ENCODE data around the gene HAP1. TPM values are rescaled to one million over a fixed set of nuclear protein-coding genes. Genes with fewer than 3 reads are reported as not detected.
"Not testable (repeated sequence)": the region's sequence is repeated elsewhere in the genome, so short reads cannot be mapped to it uniquely, and the experiment has no call there.

Gene HAP1
- polyA plus RNA-seq, 4 donors = 0.78 to 1.7 (median 1.4) TPM

GRCh38 chr17:41676058-41676419, 58.4 kb downstream of the HAP1 start:
- no peak for DNase-seq (ENCODE audit: low read depth in 4 of 4, low spot score in 2 of 4)

- not testable (repeated sequence) for DNase-seq (ENCODE audit: low read depth in 4 of 4, low spot score in 2 of 4)
Measured at GRCh38 chr17:41675157-41676057, 59.0 kb downstream of the HAP1 start.

Other genes starting within 250 kb of the HAP1 start
- gene KRT36, start 244.7 kb downstream of the HAP1 start, polyA plus RNA-seq (ENCODE audit: insufficient read length in 4 of 4) = not detected
- gene KRT13, start 229.0 kb downstream of the HAP1 start, polyA plus RNA-seq (ENCODE audit: insufficient read length in 4 of 4) = under 1 TPM; 0.31 to 0.93 (median 0.40) TPM
- gene KRT15, start 215.8 kb downstream of the HAP1 start, polyA plus RNA-seq (ENCODE audit: insufficient read length in 4 of 4) = 1 to 10 TPM in 2 of 4 donors, under 1 TPM in 2; 0.49 to 2.6 (median 1.2) TPM
- 100 to 1,000 TPM; 165 to 257 (median 212) TPM for gene KRT19, start 206.3 kb downstream of the HAP1 start, polyA plus RNA-seq (ENCODE audit: insufficient read length in 4 of 4)
- gene KRT9, start 162.6 kb downstream of the HAP1 start, polyA plus RNA-seq (ENCODE audit: insufficient read length in 4 of 4) = not detected
- under 1 TPM in 3 of 4 donors, not detected in 1; 0.16 to 0.70 (median 0.51) TPM for gene KRT14, start 147.7 kb downstream of the HAP1 start, polyA plus RNA-seq (ENCODE audit: insufficient read length in 4 of 4)
- not detected for gene KRT16, start 121.9 kb downstream of the HAP1 start, polyA plus RNA-seq (ENCODE audit: insufficient read length in 4 of 4)
- gene KRT17, start 110.1 kb downstream of the HAP1 start, polyA plus RNA-seq (ENCODE audit: insufficient read length in 4 of 4) = 1 to 10 TPM; 1.5 to 3.4 (median 1.7) TPM
- 100 to 1,000 TPM; 593 to 776 (median 721) TPM for gene EIF1, start 45.8 kb downstream of the HAP1 start, polyA plus RNA-seq (ENCODE audit: insufficient read length in 4 of 4)
- gene GAST, start 22.3 kb downstream of the HAP1 start, polyA plus RNA-seq (ENCODE audit: insufficient read length in 4 of 4) = not detected
- gene JUP, start 52.1 kb upstream of the HAP1 start, polyA plus RNA-seq (ENCODE audit: insufficient read length in 4 of 4) = 100 to 1,000 TPM; 185 to 252 (median 210) TPM
- 10 to 100 TPM; 33.8 to 55.6 (median 46.2) TPM for gene P3H4, start 77.3 kb upstream of the HAP1 start, polyA plus RNA-seq (ENCODE audit: insufficient read length in 4 of 4)
- 100 to 1,000 TPM; 132 to 191 (median 162) TPM for gene FKBP10, start 78.4 kb upstream of the HAP1 start, polyA plus RNA-seq (ENCODE audit: insufficient read length in 4 of 4)
- 100 to 1,000 TPM in 2 of 4 donors, 10 to 100 TPM in 2; 96.1 to 113 (median 101) TPM for gene NT5C3B, start 101.6 kb upstream of the HAP1 start, polyA plus RNA-seq (ENCODE audit: insufficient read length in 4 of 4)
- under 1 TPM in 3 of 4 donors, not detected in 1; 0.16 to 0.58 (median 0.23) TPM for gene KLHL10, start 103.2 kb upstream of the HAP1 start, polyA plus RNA-seq (ENCODE audit: insufficient read length in 4 of 4)
- 10 to 100 TPM in 2 of 4 donors, 1 to 10 TPM in 2; 8.3 to 11.4 (median 10.0) TPM for gene KLHL11, start 130.8 kb upstream of the HAP1 start, polyA plus RNA-seq (ENCODE audit: insufficient read length in 4 of 4)
- 10 to 100 TPM; 84.7 to 90.6 (median 86.7) TPM for gene ACLY, start 184.3 kb upstream of the HAP1 start, polyA plus RNA-seq (ENCODE audit: insufficient read length in 4 of 4)
- gene ODAD4, start 196.0 kb upstream of the HAP1 start, polyA plus RNA-seq (ENCODE audit: insufficient read length in 4 of 4) = 1 to 10 TPM; 6.4 to 8.5 (median 7.5) TPM
- gene CNP, start 232.2 kb upstream of the HAP1 start, polyA plus RNA-seq (ENCODE audit: insufficient read length in 4 of 4) = 10 to 100 TPM; 64.6 to 87.5 (median 73.3) TPM

Data from left renal cortex interstitium (tissue), 4 donors.